ENCODE data around the gene SORT1. TPM values are rescaled to one million over a fixed set of nuclear protein-coding genes. Genes with fewer than 3 reads are reported as not detected.

The SORT1 gene
- total and polyA plus RNA-seq, 2 of the 13 experiments (the other 11 are each of a cell fraction or from before 2014, with no cell fraction given), result 32.4 to 93.0 TPM

GRCh38 chr1:109338608-109339007, 59.1 kb downstream of the SORT1 start (continued):
- TF ChIP-seq RERE (CRISPR knock-in tag; IDR thresholded peaks at IDR 0.05; ENCODE audit: low read depth) (no peak), SAFB2 (CRISPR knock-in tag; IDR thresholded peaks at IDR 0.05; ENCODE audit: borderline replicate concordance, low read depth) (no peak), ZNF549 (CRISPR knock-in tag; IDR thresholded peaks at IDR 0.05) (no peak), XBP1 (CRISPR knock-in tag; IDR thresholded peaks at IDR 0.05) (no peak), ZNF318 (CRISPR knock-in tag; IDR thresholded peaks at IDR 0.05) (no peak), GPN1 (CRISPR knock-in tag; IDR thresholded peaks at IDR 0.05; ENCODE audit: borderline replicate concordance) (no peak), ZGPAT (CRISPR knock-in tag; IDR thresholded peaks at IDR 0.05) (no peak), ZNF891 (CRISPR knock-in tag; IDR thresholded peaks at IDR 0.05) (no peak)
